ENCODE data around the gene CLCN1.
"Not testable (repeated sequence)": the region's sequence is repeated elsewhere in the genome, so short reads cannot be mapped to it uniquely, and the experiment has no call there.

Gene CLCN1

GRCh38 chr7:143384148-143384547, 68.2 kb downstream of the CLCN1 start:
- Mint-ChIP-seq H3K27me3 (no peaks in the 10 kb centered on the region), H3K27ac (no peak overlapping the region), H3K4me1 (ENCODE audit: low read depth) (peaks cover 32% of the 10 kb centered on the region), H3K9me3 (no peaks in the 10 kb centered on the region), H3K36me3 (ENCODE audit: low read depth) (no peaks in the 10 kb centered on the region), H3K4me3 (no peak overlapping the region)
- intact Hi-C loops (cut with micrococcal nuclease): no loop called here

DNA sequence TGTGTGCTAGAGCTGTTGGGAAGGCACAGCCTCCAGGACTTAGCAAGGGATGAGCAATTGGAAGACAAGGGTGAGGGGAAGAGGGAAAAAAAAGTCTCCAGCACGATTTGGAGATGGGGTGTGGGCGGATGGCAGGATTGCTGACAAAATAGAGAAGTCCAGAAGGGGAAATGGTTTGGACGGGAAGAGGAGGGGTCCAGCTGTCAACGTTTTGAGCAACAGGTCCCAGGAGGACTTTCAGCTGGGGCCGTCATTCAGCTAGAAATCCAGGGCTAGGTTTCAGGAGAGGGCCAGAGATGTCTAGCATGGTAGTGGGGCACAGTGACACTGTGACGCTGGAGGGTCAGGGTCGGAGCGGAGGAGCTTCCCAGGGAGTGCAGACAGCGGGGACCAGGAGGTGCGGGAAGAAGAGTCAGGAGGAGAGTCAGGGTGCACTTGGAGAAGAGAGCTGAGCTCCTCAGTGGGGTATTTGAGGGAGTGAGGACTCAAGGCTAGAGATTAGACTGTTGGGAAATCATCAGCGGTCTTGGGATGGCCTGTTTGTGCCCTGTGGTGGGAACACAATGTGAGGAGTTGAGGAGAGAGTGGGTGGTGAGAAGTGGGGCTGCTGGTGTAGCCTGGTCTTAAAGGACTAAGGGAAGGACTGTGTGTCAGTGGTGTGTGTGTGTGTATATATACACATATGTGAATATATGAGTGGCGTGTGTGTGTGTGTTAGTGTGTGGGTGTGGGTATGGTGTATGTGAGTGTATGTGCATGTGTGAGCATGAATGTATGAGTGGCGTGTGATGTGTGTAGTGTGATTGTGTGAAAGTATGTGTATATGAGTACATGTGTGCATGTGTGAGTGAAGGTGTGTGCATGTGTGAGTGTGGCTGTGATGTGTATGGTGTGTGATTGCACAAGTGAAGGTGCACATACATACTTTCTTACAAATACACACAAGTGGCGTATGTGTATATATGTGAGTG, 69.0 kb downstream of the CLCN1 start:
- Mint-ChIP-seq H3K36me3 (ENCODE audit: low read depth) (no peaks in the 10 kb centered on the region), H3K4me1 (ENCODE audit: low read depth) (peaks cover 32% of the 10 kb centered on the region), H3K9me3 (no peaks in the 10 kb centered on the region), H3K27ac (no peak overlapping the region), H3K27me3 (no peaks in the 10 kb centered on the region), H3K4me3 (no peak overlapping the region)
- intact Hi-C loops (cut with micrococcal nuclease): no loop called here

GRCh38 chr7:143385891-143386781, 70.2 kb downstream of the CLCN1 start:
- Mint-ChIP-seq H3K27ac (no peak overlapping the region), H3K4me1 (ENCODE audit: low read depth) (peaks cover 44% of the 10 kb centered on the region), H3K36me3 (ENCODE audit: low read depth) (no peaks in the 10 kb centered on the region), H3K27me3 (no peaks in the 10 kb centered on the region), H3K9me3 (no peaks in the 10 kb centered on the region), H3K4me3 (no peak overlapping the region)
- intact Hi-C loops (cut with micrococcal nuclease): no loop called here

DNA sequence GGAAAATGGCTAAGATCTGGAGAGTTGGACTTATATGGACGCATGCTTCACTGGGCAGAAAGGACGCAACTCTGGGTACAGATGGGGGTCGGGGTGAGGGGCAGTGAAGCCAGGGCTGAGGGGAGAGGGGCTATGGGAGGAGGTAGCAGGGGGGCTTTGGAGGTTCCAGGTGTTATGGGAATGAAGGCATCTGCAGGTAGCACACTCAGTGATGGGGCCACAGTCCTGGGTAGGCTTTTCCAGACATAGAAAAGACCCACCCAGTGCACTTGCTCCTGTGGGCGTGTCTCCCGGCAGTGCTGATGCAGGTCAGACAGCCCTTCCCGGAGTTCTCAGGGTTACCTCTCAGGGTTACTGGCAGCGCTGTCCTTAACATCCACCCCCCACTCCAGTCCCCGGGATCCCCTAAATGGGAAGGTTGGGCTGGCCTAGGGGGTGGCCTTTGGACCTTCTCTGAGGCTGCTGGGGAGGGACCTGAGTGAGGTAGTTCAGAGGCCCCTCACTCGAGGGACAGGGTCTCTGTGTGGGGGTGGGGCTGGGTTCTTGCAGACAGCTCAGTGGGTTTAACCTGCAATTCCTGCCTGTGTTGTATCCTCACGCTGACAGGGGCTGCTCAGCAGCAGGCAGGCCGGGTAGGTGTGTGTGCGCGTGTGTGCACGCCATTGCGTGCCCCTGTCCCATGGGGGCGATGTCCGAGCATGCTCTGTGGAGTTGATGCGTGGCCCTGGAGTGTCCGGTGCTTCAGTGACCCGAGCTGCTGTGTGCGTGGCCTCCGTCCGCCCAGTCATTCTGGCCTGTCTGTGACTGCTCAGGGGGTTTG, 71.5 kb downstream of the CLCN1 start:
- Mint-ChIP-seq H3K9me3 (no peaks in the 10 kb centered on the region), H3K27ac (peak overlapping the region; percentile 20), H3K36me3 (ENCODE audit: low read depth) (no peaks in the 10 kb centered on the region), H3K4me1 (ENCODE audit: low read depth) (peaks cover 54% of the 10 kb centered on the region), H3K4me3 (no peak overlapping the region), H3K27me3 (no peaks in the 10 kb centered on the region)
- intact Hi-C loops (cut with micrococcal nuclease): no loop called here

GRCh38 chr7:143388051-143388450, 72.1 kb downstream of the CLCN1 start:
- intact Hi-C loops (cut with micrococcal nuclease): no loop called here
- H3K9me3 Mint-ChIP-seq: no peaks in the 10 kb centered on the region
- peaks cover 52% of the 10 kb centered on the region for H3K4me1 Mint-ChIP-seq (ENCODE audit: low read depth)
- no peak overlapping the region for H3K4me3 Mint-ChIP-seq
- H3K27ac Mint-ChIP-seq: peak overlapping the region; percentile 20
- no peaks in the 10 kb centered on the region for H3K36me3 Mint-ChIP-seq (ENCODE audit: low read depth)
- H3K27me3 Mint-ChIP-seq: no peaks in the 10 kb centered on the region

- peaks cover 54% of the 10 kb centered on the region for H3K4me1 Mint-ChIP-seq (ENCODE audit: low read depth)
- H3K27ac Mint-ChIP-seq: peak overlapping the region; percentile 20
- no peaks in the 10 kb centered on the region for H3K27me3 Mint-ChIP-seq
- H3K4me3 Mint-ChIP-seq: no peak overlapping the region
- intact Hi-C loops (cut with micrococcal nuclease): no loop called here
- H3K36me3 Mint-ChIP-seq (ENCODE audit: low read depth): no peaks in the 10 kb centered on the region
- no peaks in the 10 kb centered on the region for H3K9me3 Mint-ChIP-seq
Observed at GRCh38 chr7:143388491-143389101, 72.7 kb downstream of the CLCN1 start.

- no peaks in the 10 kb centered on the region for H3K27me3 Mint-ChIP-seq
- intact Hi-C loops (cut with micrococcal nuclease): no loop called here
- H3K9me3 Mint-ChIP-seq: no peaks in the 10 kb centered on the region
- peaks cover 59% of the 10 kb centered on the region for H3K4me1 Mint-ChIP-seq (ENCODE audit: low read depth)
- H3K36me3 Mint-ChIP-seq (ENCODE audit: low read depth): no peaks in the 10 kb centered on the region
- peak overlapping the region; percentile 12 for H3K27ac Mint-ChIP-seq
- H3K4me3 Mint-ChIP-seq: no peak overlapping the region
Observed at GRCh38 chr7:143389316-143390103, 73.6 kb downstream of the CLCN1 start.

DNA sequence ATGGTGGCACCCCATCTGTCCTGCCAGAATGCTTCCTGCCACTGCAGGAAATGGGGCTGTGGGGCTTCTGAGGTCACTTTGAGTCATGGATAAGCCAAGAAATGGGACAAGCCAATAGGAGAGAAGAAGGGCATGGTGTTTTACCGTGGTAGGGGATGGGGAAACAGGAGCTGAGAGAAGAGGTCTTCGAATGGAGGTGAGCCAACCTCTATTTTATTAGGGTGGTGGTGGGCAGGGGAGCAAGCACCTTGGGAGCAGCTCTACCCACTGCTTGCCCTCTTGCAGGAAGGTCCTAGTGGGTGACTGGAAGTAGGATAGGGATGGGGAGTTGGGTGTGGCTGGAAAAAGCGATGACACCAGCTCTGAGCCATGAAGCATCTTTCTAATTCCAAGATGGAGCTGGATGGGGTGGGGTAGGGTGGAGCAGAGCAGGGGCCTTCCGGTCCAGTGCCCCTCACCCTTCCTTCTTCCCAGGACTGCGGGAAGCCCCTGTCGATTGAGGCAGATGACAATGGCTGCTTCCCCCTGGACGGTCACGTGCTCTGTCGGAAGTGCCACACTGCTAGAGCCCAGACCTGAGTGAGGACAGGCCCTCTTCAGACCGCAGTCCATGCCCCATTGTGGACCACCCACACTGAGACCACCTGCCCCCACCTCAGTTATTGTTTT, 74.3 kb downstream of the CLCN1 start:
- H3K36me3 Mint-ChIP-seq (ENCODE audit: low read depth): no peaks in the 10 kb centered on the region
- H3K27me3 Mint-ChIP-seq: no peaks in the 10 kb centered on the region
- H3K9me3 Mint-ChIP-seq: no peaks in the 10 kb centered on the region
- H3K4me3 Mint-ChIP-seq: no peak overlapping the region
- peak overlapping the region; percentile 12 for H3K27ac Mint-ChIP-seq
- intact Hi-C loops (cut with micrococcal nuclease): no loop called here
- peaks cover 66% of the 10 kb centered on the region for H3K4me1 Mint-ChIP-seq (ENCODE audit: low read depth)

DNA sequence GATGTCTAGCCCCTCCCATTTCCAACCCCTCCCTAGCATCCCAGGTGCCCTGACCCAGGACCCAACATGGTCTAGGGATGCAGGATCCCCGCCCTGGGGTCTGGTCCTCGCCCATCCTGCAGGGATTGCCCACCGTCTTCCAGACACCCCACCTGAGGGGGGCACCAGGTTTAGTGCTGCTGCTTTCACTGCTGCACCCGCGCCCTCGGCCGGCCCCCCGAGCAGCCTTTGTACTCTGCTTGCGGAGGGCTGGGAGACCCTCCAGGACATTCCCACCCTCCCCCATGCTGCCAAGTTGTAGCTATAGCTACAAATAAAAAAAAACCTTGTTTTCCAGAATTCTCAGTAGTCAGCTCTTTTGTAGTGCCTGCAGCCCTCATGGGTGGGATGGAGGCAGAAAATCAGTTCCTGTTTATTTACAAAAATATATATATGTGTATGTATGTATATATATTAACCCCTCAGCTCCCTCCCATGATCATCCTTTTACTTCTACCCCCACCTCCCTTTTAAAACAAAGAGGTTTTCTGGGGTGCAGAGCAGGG, 74.9 kb downstream of the CLCN1 start:
- no peaks in the 10 kb centered on the region for H3K27me3 Mint-ChIP-seq
- intact Hi-C loops (cut with micrococcal nuclease): no loop called here
- H3K4me1 Mint-ChIP-seq (ENCODE audit: low read depth): peaks cover 72% of the 10 kb centered on the region
- H3K9me3 Mint-ChIP-seq: no peaks in the 10 kb centered on the region
- no peak overlapping the region for H3K4me3 Mint-ChIP-seq
- no peak overlapping the region for H3K27ac Mint-ChIP-seq
- H3K36me3 Mint-ChIP-seq (ENCODE audit: low read depth): no peaks in the 10 kb centered on the region

DNA sequence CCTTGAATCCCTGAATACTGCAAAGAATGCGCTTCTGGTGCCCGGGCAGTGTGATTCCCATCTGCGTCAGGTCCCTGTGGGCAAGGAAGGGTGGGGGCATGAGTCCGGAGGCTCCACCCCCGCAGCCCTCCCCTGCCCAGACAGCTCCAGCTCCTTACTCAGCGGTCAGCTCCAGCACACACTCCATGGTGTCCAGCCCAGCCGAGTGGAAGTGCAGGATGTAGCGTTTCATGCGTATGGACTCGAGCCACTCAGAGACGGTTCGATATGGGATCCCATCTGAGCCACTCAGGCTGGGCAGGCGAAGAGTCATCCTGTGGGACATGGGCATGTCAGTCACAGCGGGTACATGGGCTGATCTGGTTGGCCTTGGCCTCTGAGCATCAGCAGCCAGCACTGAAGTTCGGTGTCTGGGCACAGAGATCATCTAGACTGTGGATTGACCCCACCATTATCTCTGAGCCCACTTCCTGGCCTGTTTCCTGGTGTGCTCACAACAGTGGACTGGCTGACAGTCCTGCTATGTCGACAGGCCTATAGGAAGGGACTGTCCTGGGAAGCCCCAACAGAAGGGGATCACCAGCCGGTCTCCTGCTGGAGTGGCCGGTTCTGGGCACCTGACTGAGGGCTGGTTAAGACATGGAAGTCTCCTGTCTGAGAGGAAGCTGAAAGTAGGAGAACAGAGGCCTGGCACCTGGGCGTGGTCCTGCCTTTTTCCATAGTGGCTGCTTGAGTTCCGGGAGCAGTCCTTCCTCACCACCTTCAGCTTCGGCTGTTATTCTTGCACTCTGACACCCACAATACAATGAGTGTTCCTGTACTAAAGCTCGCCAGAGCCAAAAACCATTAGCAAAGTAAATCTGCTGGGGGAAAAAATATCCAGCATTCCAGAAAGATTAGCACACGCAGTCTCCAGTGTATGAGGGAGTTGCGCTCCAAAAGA, 75.8 kb downstream of the CLCN1 start:
- no peak overlapping the region for H3K4me3 Mint-ChIP-seq
- no peaks in the 10 kb centered on the region for H3K27me3 Mint-ChIP-seq
- no peaks in the 10 kb centered on the region for H3K9me3 Mint-ChIP-seq
- intact Hi-C loops (cut with micrococcal nuclease): no loop called here
- no peak overlapping the region for H3K27ac Mint-ChIP-seq
- H3K4me1 Mint-ChIP-seq (ENCODE audit: low read depth): peaks cover 73% of the 10 kb centered on the region
- no peaks in the 10 kb centered on the region for H3K36me3 Mint-ChIP-seq (ENCODE audit: low read depth)

GRCh38 chr7:143392427-143392826, 76.5 kb downstream of the CLCN1 start:
- peaks cover 73% of the 10 kb centered on the region for H3K4me1 Mint-ChIP-seq (ENCODE audit: low read depth)
- H3K36me3 Mint-ChIP-seq (ENCODE audit: low read depth); H3K9me3 Mint-ChIP-seq; H3K27me3 Mint-ChIP-seq; H3K4me3 Mint-ChIP-seq; intact Hi-C loops (cut with micrococcal nuclease): not testable (repeated sequence)
- peak overlapping the region; percentile 44 for H3K27ac Mint-ChIP-seq
